HepG2 (cell line): ENCODE results near the gene KIF26B. TPM values are rescaled to one million over a fixed set of nuclear protein-coding genes. Genes with fewer than 3 reads are reported as not detected.

Experiments used
- ATAC-seq: fragments of 200-7000 bp; cut with Tn5 transposase; 3 replicates; pipeline ENCODE4 v1.9.1; 2020; ENCODE audit warnings: mild to moderate bottlenecking, moderate library complexity
- BruUV-seq: library from RNA; stranded (reverse); fragments of 400-500 nt; replicated peaks from 2 replicates; lab custom pipeline; 2021; lab: Mats Ljungman, UMichigan
- CTCF ChIA-PET: fragments of 300-600 bp; formaldehyde crosslinking; extraction: SDS; loops from one replicate; lab custom pipeline; 2021; ENCODE audit warnings: low total read pairs, inconsistent platforms, low intra/inter-chr PET ratio; lab: Yijun Ruan, JAX
- POLR2A ChIA-PET: fragments of 350-600 bp; sonication (Branson Sonifier 250); formaldehyde crosslinking; loops from one replicate; lab custom pipeline; 2020; ENCODE audit warnings: antibody characterized with exemption, inconsistent platforms; lab: Yijun Ruan, JAX
- DNase-seq: peaks from one replicate; pipeline ENCODE4 v3.0.0-alpha.2; 2015; ENCODE audit warnings: low spot score
- FAIRE-seq: peaks from 3 replicates; lab custom pipeline; 2011; peaks lifted over from hg19 to GRCh38; lab: Jason Lieb, UNC
- H2AFZ ChIP-seq: one replicate; pipeline ENCODE4 v1.6.1; 2011; ENCODE audit warnings: low read length, inconsistent platforms
- H3K27ac ChIP-seq: fragments of 300-600 bp; 3 replicates; pipeline ENCODE4 v1.8.0; 2011; ENCODE audit warnings: mixed run types, mild to moderate bottlenecking, mixed read lengths, low read length, inconsistent platforms; ENCODE audit not compliant: insufficient read depth; ENCODE audit errors: extremely low read length
- H3K27me3 ChIP-seq, 2 experiments: fragments of 200-600 bp in 1 of 2; 2 replicates in 1 of 2; 3 replicates in 1 of 2; pipeline versions ENCODE4 v1.6.0 to v1.8.0; 2011; ENCODE audit warnings: low read length in 2 of 2, mild to moderate bottlenecking in 2 of 2, moderate library complexity in 2 of 2, inconsistent platforms in 1 of 2; ENCODE audit not compliant: insufficient read depth in 2 of 2, control insufficient read depth in 1 of 2
- H3K36me3 ChIP-seq, 2 experiments: fragments of 200-600 bp in 1 of 2; replicated peaks in 1 of 2; 2 replicates in 1 of 2; 3 replicates in 1 of 2; pipeline versions ENCODE4 v1.5.1 to v1.8.0; 2011; ENCODE audit warnings: low read length in 2 of 2, inconsistent platforms in 1 of 2; ENCODE audit not compliant: insufficient read depth in 2 of 2, control insufficient read depth in 1 of 2
- H3K4me1 ChIP-seq: 2 replicates; pipeline ENCODE4 v1.5.1; 2012; ENCODE audit warnings: low read length, inconsistent platforms; ENCODE audit not compliant: insufficient read depth
- H3K4me2 ChIP-seq: 2 replicates; pipeline ENCODE4 v1.6.0; 2011; ENCODE audit warnings: low read depth, low read length, inconsistent platforms
- H3K4me3 ChIP-seq, 3 experiments: fragments of 200-600 bp in 1 of 3; sonication (generic), shearing (Covaris generic) in 1 of 3; replicated peaks in 1 of 3; 2 replicates each; pipeline ENCODE4 v1.5.1; 2011 to 2016; ENCODE audit warnings: low read length in 3 of 3, inconsistent platforms in 2 of 3, low read depth in 2 of 3, mild to moderate bottlenecking in 2 of 3, control low read depth in 1 of 3, mixed read lengths in 1 of 3; ENCODE audit not compliant: insufficient read depth in 1 of 3
- H3K79me2 ChIP-seq: one replicate; pipeline ENCODE4 v1.6.1; 2011; ENCODE audit warnings: low read length, inconsistent platforms; ENCODE audit not compliant: insufficient read depth
- H3K9ac ChIP-seq: 2 replicates; pipeline ENCODE4 v1.6.0; 2011; ENCODE audit warnings: mild to moderate bottlenecking, low read depth, low read length, inconsistent platforms; ENCODE audit not compliant: insufficient read depth
- H3K9me3 ChIP-seq: 2 replicates; pipeline ENCODE4 v1.5.1; 2012; ENCODE audit warnings: mild to moderate bottlenecking, low read length
- H4K20me1 ChIP-seq: 2 replicates; pipeline ENCODE4 v1.6.0; 2011; ENCODE audit warnings: inconsistent platforms, mild to moderate bottlenecking, low read length, moderate library complexity; ENCODE audit not compliant: insufficient read depth
- ARID4A ChIP-seq: sonication (generic); formaldehyde crosslinking; IDR thresholded peaks from 2 replicates; pipeline ENCODE4 v1.5.0; 2020; ENCODE audit warnings: mild to moderate bottlenecking, missing genetic modification reagents, borderline replicate concordance
- ATF2 ChIP-seq: sonication (generic); formaldehyde crosslinking; IDR thresholded peaks from 2 replicates; pipeline ENCODE4 v1.4.0; 2020; ENCODE audit warnings: missing genetic modification reagents
- BATF2 ChIP-seq: sonication (generic); formaldehyde crosslinking; IDR thresholded peaks from 2 replicates; pipeline ENCODE4 v1.8.0; 2022; ENCODE audit warnings: mild to moderate bottlenecking, missing genetic modification reagents, moderate library complexity
- NRL ChIP-seq: sonication (generic); formaldehyde crosslinking; IDR thresholded peaks from 2 replicates; pipeline ENCODE4 v1.5.0; 2020; ENCODE audit warnings: missing genetic modification reagents, mild to moderate bottlenecking, moderate library complexity, borderline replicate concordance
- STAG1 ChIP-seq: sonication (generic); formaldehyde crosslinking; IDR thresholded peaks from 2 replicates; pipeline ENCODE4 v1.4.0; 2020; ENCODE audit warnings: missing genetic modification reagents
- WGBS: methylation state at CpG from one replicate; pipeline ENCODE4 v1.1.6; 2017; ENCODE audit warnings: low lambda C conversion rate; 5-methylcytosine and 5-hydroxymethylcytosine counted together
- in situ Hi-C: cut with HindIII; loops from 2 replicates; pipeline ENCODE4 v1.10.0; 2017; ENCODE audit warnings: low pct_unique_long_range_greater_than_20kb; ENCODE audit not compliant: extremely low pct_ligation_motif_present
- intact Hi-C: fragments of 100-400 bp; cut with micrococcal nuclease; formaldehyde crosslinking; loops from one replicate; pipeline ENCODE4 v1.10.0; 2022; ENCODE audit not compliant: unreplicated experiment
- polyA plus RNA-seq, 8 experiments: library from polyadenylated mRNA; depleted of rRNA in 3 of 8; stranded (reverse) in 7 of 8; unstranded in 1 of 8; fragments of >200 nt; fragmentation: Illumina TruSeq in 4 of 8; extraction: Trizol in 4 of 8; gene quantifications; 2 replicates each; pipeline versions ENCODE4 v1.2.1 to v1.2.3, GENCODE V29; 2011 to 2016; ENCODE audit warnings: low read depth in 4 of 8, missing spikeins in 1 of 8, mixed read lengths in 1 of 8; ENCODE audit not compliant: insufficient read depth in 1 of 8
- total RNA-seq, 5 experiments: library from RNA; depleted of rRNA; stranded (reverse); fragments of >200 nt; fragmentation: Illumina TruSeq; extraction: Trizol; gene quantifications; 2 replicates each; pipeline ENCODE4 v1.2.3, GENCODE V29; 2016; ENCODE audit warnings: low read depth in 1 of 5
- TF ChIP-seq, protein P1 (sequence below): sonication (generic); formaldehyde crosslinking; IDR thresholded peaks from 2 replicates; pipeline ENCODE4 v1.5.1; 2020; ENCODE audit warnings: missing genetic modification reagents, mild to moderate bottlenecking, borderline replicate concordance

Gene KIF26B
- total and polyA plus RNA-seq, 2 of the 13 experiments (the other 11 are each of a cell fraction or from before 2014, with no cell fraction given): 0.08 to 0.09 TPM

- ATAC-seq (no peak), DNase-seq (no peak), FAIRE-seq (no peak)
- BruUV-seq: no TSS peak
- Histone ChIP-seq H3K4me3 (no peak overlapping the region), H3K9me3 (no peaks in the 10 kb centered on the region), H2AFZ (no peak overlapping the region), H3K9ac (no peak overlapping the region), H3K27ac (no peak overlapping the region), H3K27me3 (no peaks in the 10 kb centered on the region; a peak in 2 of 5 replicates), H3K36me3 (no peaks in the 10 kb centered on the region), H3K4me1 (no peaks in the 10 kb centered on the region), H4K20me1 (no peaks in the 10 kb centered on the region), H3K4me2 (no peak overlapping the region), H3K79me2 (no peaks in the 10 kb centered on the region)
- in situ Hi-C loops (no loop called here), intact Hi-C loops (no loop called here)
- CTCF ChIA-PET: no interaction called here
- 61% methylated on average over 15 of the region's 15 CpGs for WGBS
- TF ChIP-seq ARID4A (no peak), ATF2 (CRISPR knock-in tag) (no peak), BATF2 (CRISPR knock-in tag) (no peak), STAG1 (CRISPR knock-in tag) (no peak), NRL (no peak)
- TF ChIP-seq, protein P1, sequence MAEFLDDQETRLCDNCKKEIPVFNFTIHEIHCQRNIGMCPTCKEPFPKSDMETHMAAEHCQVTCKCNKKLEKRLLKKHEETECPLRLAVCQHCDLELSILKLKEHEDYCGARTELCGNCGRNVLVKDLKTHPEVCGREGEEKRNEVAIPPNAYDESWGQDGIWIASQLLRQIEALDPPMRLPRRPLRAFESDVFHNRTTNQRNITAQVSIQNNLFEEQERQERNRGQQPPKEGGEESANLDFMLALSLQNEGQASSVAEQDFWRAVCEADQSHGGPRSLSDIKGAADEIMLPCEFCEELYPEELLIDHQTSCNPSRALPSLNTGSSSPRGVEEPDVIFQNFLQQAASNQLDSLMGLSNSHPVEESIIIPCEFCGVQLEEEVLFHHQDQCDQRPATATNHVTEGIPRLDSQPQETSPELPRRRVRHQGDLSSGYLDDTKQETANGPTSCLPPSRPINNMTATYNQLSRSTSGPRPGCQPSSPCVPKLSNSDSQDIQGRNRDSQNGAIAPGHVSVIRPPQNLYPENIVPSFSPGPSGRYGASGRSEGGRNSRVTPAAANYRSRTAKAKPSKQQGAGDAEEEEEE: no peak
- POLR2A ChIA-PET: no interaction called here
Observed at GRCh38 chr1:245583575-245584330, 429.0 kb downstream of the KIF26B start.
